Measurements from ENCODE around the gene WNT9A.

WNT9A gene

GRCh38 chr1:227959325-227959860, 11.7 kb upstream of the WNT9A start:
- Histone ChIP-seq H3K27me3 (replicated peaks; ENCODE audit: insufficient read depth, low read length) (peaks cover 4% of the 10 kb centered on the region; the same call in 1 of the 2 replicates), H3K4me3 (ENCODE audit: low read length) (no peak overlapping the region), H3K9ac (ENCODE audit: low read length) (no peak overlapping the region), H3K4me1 (ENCODE audit: low read length) (no peaks in the 10 kb centered on the region), H3K79me2 (ENCODE audit: low read length) (no peaks in the 10 kb centered on the region), H3K9me3 (replicated peaks; ENCODE audit: insufficient read depth, low read length) (no peaks in the 10 kb centered on the region), H3K36me3 (replicated peaks; ENCODE audit: insufficient read depth, low read length) (no peaks in the 10 kb centered on the region), H3F3A (ENCODE audit: insufficient read depth, low read length) (no peaks in the 10 kb centered on the region), H3K27ac (ENCODE audit: low read length) (no peak overlapping the region), H4K20me1 (ENCODE audit: insufficient read depth, low read length) (no peaks in the 10 kb centered on the region), H3K4me2 (ENCODE audit: low read depth, low read length) (no peak overlapping the region), H2AFZ (ENCODE audit: low read length) (no peak overlapping the region), H3K9me2 (replicated peaks; ENCODE audit: insufficient read depth, low read length) (no peaks in the 10 kb centered on the region)
- no peak for DNase-seq
- no peak for TF ChIP-seq EZH2 (optimal IDR thresholded peaks at IDR 0.05; ENCODE audit: low read depth, low read length)
- TF ChIP-seq CTCF (IDR thresholded peaks at IDR 0.05; ENCODE audit: low read length) = no peak
- TF ChIP-seq EZH2phosphoT487 (IDR thresholded peaks at IDR 0.05; ENCODE audit: low read length) = no peak

GRCh38 chr1:227958617-227959324, 11.0 kb upstream of the WNT9A start:
- Histone ChIP-seq H3F3A (ENCODE audit: insufficient read depth, low read length) (no peaks in the 10 kb centered on the region), H3K79me2 (ENCODE audit: low read length) (no peaks in the 10 kb centered on the region), H3K4me1 (ENCODE audit: low read length) (no peaks in the 10 kb centered on the region), H4K20me1 (ENCODE audit: insufficient read depth, low read length) (no peaks in the 10 kb centered on the region), H3K36me3 (replicated peaks; ENCODE audit: insufficient read depth, low read length) (no peaks in the 10 kb centered on the region), H3K9me3 (replicated peaks; ENCODE audit: insufficient read depth, low read length) (no peaks in the 10 kb centered on the region), H3K27ac (ENCODE audit: low read length) (no peak overlapping the region), H2AFZ (ENCODE audit: low read length) (no peak overlapping the region), H3K4me3 (ENCODE audit: low read length) (no peak overlapping the region), H3K4me2 (ENCODE audit: low read depth, low read length) (no peak overlapping the region), H3K9ac (ENCODE audit: low read length) (no peak overlapping the region), H3K9me2 (replicated peaks; ENCODE audit: insufficient read depth, low read length) (no peaks in the 10 kb centered on the region), H3K27me3 (replicated peaks; ENCODE audit: insufficient read depth, low read length) (peaks cover 7% of the 10 kb centered on the region; the same call in 1 of the 2 replicates)
- DNase-seq = no peak
- no peak for TF ChIP-seq CTCF (IDR thresholded peaks at IDR 0.05; ENCODE audit: low read length)
- no peak for TF ChIP-seq EZH2 (optimal IDR thresholded peaks at IDR 0.05; ENCODE audit: low read depth, low read length)
- no peak for TF ChIP-seq EZH2phosphoT487 (IDR thresholded peaks at IDR 0.05; ENCODE audit: low read length)

- H3K27me3 ChIP-seq (replicated peaks; ENCODE audit: insufficient read depth, low read length) = peaks cover 15% of the 10 kb centered on the region; the same call in 1 of the 2 replicates
- TF ChIP-seq EZH2 (optimal IDR thresholded peaks at IDR 0.05; ENCODE audit: low read depth, low read length) (no peak), EZH2phosphoT487 (IDR thresholded peaks at IDR 0.05; ENCODE audit: low read length) (no peak), CTCF (IDR thresholded peaks at IDR 0.05; ENCODE audit: low read length) (no peak)
- no peak overlapping the region for H2AFZ ChIP-seq (ENCODE audit: low read length)
- no peak overlapping the region for H3K9ac ChIP-seq (ENCODE audit: low read length)
- H3K4me1 ChIP-seq (ENCODE audit: low read length) = no peaks in the 10 kb centered on the region
- no peak overlapping the region for H3K4me2 ChIP-seq (ENCODE audit: low read depth, low read length)
- H3K79me2 ChIP-seq (ENCODE audit: low read length) = no peaks in the 10 kb centered on the region
- no peaks in the 10 kb centered on the region for H3F3A ChIP-seq (ENCODE audit: insufficient read depth, low read length)
- H3K36me3 ChIP-seq (replicated peaks; ENCODE audit: insufficient read depth, low read length) = no peaks in the 10 kb centered on the region
- no peak for DNase-seq
- H3K9me2 ChIP-seq (replicated peaks; ENCODE audit: insufficient read depth, low read length) = no peaks in the 10 kb centered on the region
- H3K27ac ChIP-seq (ENCODE audit: low read length) = no peak overlapping the region
- no peaks in the 10 kb centered on the region for H3K9me3 ChIP-seq (replicated peaks; ENCODE audit: insufficient read depth, low read length)
- H4K20me1 ChIP-seq (ENCODE audit: insufficient read depth, low read length) = no peaks in the 10 kb centered on the region
- H3K4me3 ChIP-seq (ENCODE audit: low read length) = no peak overlapping the region
Observed at GRCh38 chr1:227955808-227956207, 8.1 kb upstream of the WNT9A start.
